GM04503 (cell line): ENCODE results near the gene NQO1.

Experiments
- DNase-seq: peaks from one replicate; pipeline ENCODE4 v3.0.0-alpha.2; 2012; ENCODE audit warnings: low read depth

The NQO1 gene

GRCh38 chr16:69706256-69706974 lies 19.9 kb downstream of the NQO1 start:
- peak; percentile 19 for DNase-seq

DNA sequence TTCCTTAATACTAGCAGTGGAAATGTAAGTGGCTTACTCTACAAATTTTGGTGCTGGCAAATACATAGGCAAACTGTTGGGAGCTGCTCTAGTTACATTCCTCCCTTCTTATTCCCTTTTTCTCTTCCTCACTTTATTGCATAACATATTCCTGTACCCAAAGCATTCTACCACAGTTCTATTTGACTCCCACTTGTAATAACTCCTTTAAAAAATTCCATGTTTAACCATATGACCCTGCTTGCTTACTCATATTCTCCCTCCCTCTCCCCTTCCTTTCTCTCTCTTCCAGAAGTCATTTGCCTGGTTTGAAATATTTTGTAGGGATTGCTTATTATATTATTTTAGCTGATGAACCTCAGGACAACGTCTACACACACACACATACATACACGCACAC lies 22.7 kb downstream of the NQO1 start:
- peak; percentile 16 for DNase-seq

DNA sequence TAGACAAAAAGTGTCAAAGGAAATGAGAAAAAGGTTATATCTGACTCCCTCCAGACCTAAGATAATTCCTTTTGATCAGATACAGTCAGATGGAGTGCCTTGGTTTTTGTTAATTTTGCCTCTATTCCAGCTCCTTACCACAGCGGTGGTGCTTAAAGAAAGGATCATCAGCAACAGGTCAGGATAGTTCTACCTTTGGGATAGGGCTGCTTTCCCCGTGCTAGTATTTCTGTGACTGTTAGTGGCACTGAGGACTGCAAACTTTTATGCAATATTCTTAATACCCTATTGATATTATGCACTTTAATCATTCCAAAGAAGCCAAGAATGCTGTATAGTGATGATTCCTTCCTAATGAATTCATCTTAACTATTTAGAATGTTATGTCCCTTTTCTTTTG lies 24.5 kb downstream of the NQO1 start:
- no peak for DNase-seq

DNA sequence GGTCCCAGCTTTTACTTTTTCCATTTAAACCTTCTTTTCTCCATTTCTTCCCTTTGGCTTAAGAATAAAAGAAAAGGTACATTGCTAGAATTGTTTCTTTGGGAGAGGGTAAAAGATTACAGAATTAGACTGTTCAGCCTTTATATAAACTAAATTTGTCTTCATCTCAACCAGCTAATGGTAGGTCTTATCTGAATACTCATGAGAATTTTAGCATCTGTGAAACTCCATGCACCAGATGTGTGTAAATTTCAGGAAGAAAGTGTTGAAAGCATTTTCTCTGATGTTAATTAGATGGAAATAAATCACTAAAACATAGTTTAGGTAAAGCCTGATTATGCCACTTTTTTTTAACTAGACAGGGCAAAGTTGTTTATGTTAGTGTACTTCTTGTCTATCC lies 24.9 kb downstream of the NQO1 start:
- DNase-seq, result no peak

DNA sequence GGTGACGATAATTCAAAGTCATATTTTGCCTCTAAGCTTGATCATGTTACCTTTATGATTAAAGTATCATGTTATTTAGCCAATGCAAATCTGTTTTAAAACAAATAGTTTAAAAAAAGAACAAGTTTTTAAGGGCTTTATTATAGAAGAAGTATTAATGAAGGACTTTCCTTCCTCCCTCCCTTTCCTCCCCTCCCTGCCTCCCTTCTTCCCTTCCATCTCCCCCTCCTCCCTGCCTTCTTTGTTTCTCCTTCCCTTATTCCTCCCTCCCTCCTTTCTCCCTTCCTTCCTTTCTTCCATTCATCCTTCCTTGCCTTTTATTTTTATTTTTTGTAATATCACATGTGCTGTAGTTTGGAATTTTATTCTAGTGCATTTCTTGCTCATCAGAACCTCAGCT lies 26.4 kb downstream of the NQO1 start:
- no peak for DNase-seq

GRCh38 chr16:69698404-69698803 lies 28.0 kb downstream of the NQO1 start:
- DNase-seq, result no peak

DNA sequence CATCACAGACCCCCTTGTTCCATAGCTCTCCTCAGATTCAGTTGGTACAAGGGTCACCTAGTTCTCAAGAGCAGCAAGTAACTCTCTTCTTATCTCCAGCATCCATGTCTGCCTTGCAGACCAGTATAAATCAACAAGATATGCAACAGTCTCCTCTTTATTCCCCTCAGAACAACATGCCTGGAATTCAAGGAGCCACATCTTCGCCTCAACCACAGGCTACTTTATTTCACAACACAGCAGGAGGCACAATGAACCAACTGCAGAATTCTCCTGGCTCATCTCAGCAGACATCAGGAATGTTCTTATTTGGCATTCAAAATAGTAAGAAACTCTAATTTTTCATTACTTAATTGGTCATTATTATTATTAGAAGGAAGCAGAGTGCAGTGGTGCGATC lies 32.4 kb downstream of the NQO1 start:
- no peak for DNase-seq

GRCh38 chr16:69691980-69692911 lies 34.1 kb downstream of the NQO1 start:
- DNase-seq, result peak; percentile 45

GRCh38 chr16:69688589-69688988 lies 37.8 kb downstream of the NQO1 start:
- DNase-seq, result no peak

GRCh38 chr16:69680358-69680757 lies 46.0 kb downstream of the NQO1 start:
- DNase-seq, result no peak

GRCh38 chr16:69672998-69673713 lies 53.2 kb downstream of the NQO1 start:
- DNase-seq, result peak; percentile 13

DNA sequence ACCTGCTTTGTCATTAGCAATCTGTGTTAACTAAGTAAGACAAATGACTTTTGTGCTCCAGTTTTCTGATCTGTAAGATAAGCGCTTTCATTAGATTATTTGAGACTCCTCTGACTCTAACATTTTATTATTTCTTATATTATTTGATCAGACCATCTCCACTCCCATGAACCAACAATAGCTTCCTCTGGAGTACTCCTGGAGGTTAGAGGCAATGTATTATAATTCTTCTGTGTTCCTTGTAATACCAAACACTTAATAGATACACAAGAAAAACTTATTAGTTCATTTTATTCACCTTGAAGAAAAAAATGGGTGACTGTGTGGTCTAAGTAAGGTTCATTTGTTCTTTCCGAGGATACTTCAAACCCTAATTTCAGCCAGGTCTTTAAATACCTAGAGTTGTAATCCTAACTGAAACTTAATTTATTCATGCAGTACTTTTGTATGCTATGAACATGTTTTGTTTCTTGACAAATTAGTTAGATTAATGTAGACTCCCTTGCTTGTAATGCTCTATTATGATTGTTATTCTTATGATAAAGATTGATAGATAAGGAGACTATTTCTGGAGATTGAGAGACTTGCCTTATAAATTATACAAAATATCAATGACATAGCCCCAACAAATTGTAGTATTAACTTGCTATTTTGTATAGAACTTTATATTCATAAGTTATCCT lies 53.9 kb downstream of the NQO1 start:
- no peak for DNase-seq

DNA sequence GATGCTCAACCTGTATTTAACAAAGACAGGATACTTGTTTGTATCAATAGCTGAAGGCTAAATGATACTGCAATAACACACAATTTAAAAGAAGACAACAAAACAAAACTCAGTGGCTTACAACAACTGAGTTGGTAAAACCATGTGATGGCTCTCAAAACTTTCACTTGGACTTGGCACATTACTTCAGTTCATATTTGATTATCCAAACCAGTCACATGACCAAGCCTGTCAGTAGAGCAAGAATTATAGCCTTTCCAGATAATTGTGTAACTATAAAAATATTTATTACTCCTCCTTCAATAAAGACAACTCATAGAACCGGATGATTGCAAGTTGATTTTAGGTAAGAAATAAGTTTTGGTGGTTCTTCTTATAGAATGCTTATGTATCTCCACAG lies 56.8 kb downstream of the NQO1 start:
- no peak for DNase-seq

DNA sequence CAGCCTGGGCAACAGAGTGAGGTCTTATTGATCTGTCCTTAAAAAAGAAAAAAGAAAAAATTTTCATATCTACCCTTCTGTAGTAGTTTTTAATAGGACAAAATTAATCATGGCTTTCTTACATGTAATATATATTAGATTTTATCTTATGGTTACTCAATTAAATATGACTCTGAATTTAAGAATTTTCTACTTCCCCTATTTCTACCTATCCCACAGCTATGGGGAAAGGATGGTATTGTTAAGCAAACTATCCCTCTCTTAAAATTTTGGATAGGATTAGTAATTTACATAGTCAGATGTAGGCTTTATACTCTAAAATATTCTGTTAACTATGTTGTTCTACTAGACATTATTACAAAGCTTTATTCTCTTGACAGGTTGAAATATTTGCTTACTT lies 62.5 kb downstream of the NQO1 start:
- DNase-seq, result no peak

DNA sequence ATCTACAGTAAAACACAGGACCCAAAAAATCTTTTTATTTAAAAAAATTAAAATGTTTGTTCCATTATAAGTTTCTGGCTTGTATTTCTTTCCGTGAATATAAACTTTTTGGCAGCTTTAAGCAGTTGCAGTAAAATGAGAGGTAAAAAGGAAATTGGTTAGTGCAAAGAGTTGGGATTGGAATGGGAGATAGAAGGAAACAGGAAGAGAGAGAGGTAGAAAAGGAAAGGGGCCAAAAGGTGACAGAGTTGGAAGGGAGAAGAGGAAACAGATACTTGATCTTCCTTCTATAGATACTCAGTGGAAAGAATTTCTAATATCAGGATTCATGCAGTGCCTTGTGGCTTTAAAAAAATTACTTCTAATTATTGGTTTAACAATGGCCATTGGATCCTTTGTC lies 63.5 kb downstream of the NQO1 start:
- DNase-seq, result no peak

DNA sequence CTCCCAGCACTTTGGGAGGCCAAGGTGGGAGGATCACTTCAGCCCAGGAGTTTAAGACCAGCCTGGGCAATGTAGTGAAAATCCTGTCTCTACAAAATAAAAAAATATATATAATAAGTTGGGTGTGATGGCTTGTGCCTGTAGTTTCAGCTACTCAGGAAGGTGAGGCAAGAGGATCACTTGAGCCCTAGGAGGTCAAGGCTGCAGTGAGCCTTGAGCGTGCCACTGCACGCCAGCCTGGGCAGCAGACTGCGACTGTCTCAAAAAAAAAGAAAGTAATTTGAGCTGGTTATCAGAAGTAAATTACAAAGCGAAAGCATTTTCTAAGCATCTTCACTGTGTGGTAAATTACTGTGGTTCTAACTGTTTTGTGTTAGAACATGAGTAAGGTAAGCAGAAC lies 66.2 kb downstream of the NQO1 start:
- no peak for DNase-seq
